Measurements from ENCODE around the gene COL6A3. TPM values are rescaled to one million over a fixed set of nuclear protein-coding genes. Genes with fewer than 3 reads are reported as not detected.

COL6A3 gene
- total RNA-seq, 4 donors from 2014 or later = 105 to 712 (median 274) TPM

GRCh38 chr2:237400199-237400598 lies 13.8 kb downstream of the COL6A3 start:
- ATAC-seq (ENCODE audit: low FRiP score) = no peak
- TF ChIP-seq CTCF (IDR thresholded peaks at IDR 0.05) = no peak

GRCh38 chr2:237397072-237397471 lies 16.9 kb downstream of the COL6A3 start:
- no peak for DNase-seq (ENCODE audit: low spot score)
- ATAC-seq (ENCODE audit: low FRiP score) = no peak
- TF ChIP-seq CTCF (IDR thresholded peaks at IDR 0.05) = no peak

More at GRCh38 chr2:237400199-237400598, 13.8 kb downstream of the COL6A3 start:
- no peak for DNase-seq (ENCODE audit: low spot score)

- TF ChIP-seq CTCF (IDR thresholded peaks at IDR 0.05) = no peak
- ATAC-seq (ENCODE audit: low FRiP score) (no peak), DNase-seq (ENCODE audit: low spot score) (no peak)
Measured at GRCh38 chr2:237393523-237393922, 20.4 kb downstream of the COL6A3 start.

GRCh38 chr2:237392186-237392585 lies 21.8 kb downstream of the COL6A3 start:
- DNase-seq (ENCODE audit: low spot score) = no peak
- ATAC-seq (ENCODE audit: low FRiP score) = no peak
- no peak for TF ChIP-seq CTCF (IDR thresholded peaks at IDR 0.05)

- TF ChIP-seq CTCF (IDR thresholded peaks at IDR 0.05) = no peak
- ATAC-seq (ENCODE audit: low FRiP score) = no peak
Measured at GRCh38 chr2:237391140-237391539, 22.8 kb downstream of the COL6A3 start.

GRCh38 chr2:237390235-237390634 lies 23.7 kb downstream of the COL6A3 start:
- ATAC-seq (ENCODE audit: low FRiP score) (no peak), DNase-seq (ENCODE audit: low spot score) (no peak)
- no peak for TF ChIP-seq CTCF (IDR thresholded peaks at IDR 0.05)

More at GRCh38 chr2:237391140-237391539, 22.8 kb downstream of the COL6A3 start:
- no peak for DNase-seq (ENCODE audit: low spot score)

- ATAC-seq (ENCODE audit: low FRiP score) (no peak), DNase-seq (ENCODE audit: low spot score) (no peak)
- no peak for TF ChIP-seq CTCF (IDR thresholded peaks at IDR 0.05)
Measured at GRCh38 chr2:237389831-237390230, 24.1 kb downstream of the COL6A3 start.

Data from omental fat pad (tissue), 4 donors.